ENCODE measurements around the gene TP53TG3.
"Not testable (repeated sequence)": the region's sequence is repeated elsewhere in the genome, so short reads cannot be mapped to it uniquely, and the experiment has no call there.

- TF ChIP-seq CTCF, EZH2phosphoT487 (IDR thresholded peaks at IDR 0.05): not testable (repeated sequence)
Measured at GRCh38 chr16:32676065-32676464, at the start of gene TP53TG3.
